HG03457 (cell line): ENCODE data around the gene RDH11.
"Not testable (repeated sequence)": the region's sequence is repeated elsewhere in the genome, so short reads cannot be mapped to it uniquely, and the experiment has no call there.

ENCODE experiments used
- ATAC-seq: cut with Tn5 transposase; IDR thresholded peaks from one replicate; pipeline ENCODE4 v1.9.1; 2021; ENCODE audit warnings: moderate number of reproducible peaks; ENCODE audit not compliant: unreplicated experiment

Gene RDH11

GRCh38 chr14:67704484-67705089 lies 9.0 kb upstream of the RDH11 start:
- ATAC-seq = no peak

GRCh38 chr14:67703997-67704396 lies 8.4 kb upstream of the RDH11 start:
- ATAC-seq = no peak

GRCh38 chr14:67701492-67701891 lies 5.9 kb upstream of the RDH11 start, which contains the start of gene RDH12:
Gene RDH12 (plus strand): TSS chr14:67701886. CDS start chr14:67722643, 20,757 bp downstream.
- not testable (repeated sequence) for ATAC-seq

GRCh38 chr14:67698179-67698578 lies 2.6 kb upstream of the RDH11 start:
- ATAC-seq = no peak

GRCh38 chr14:67697006-67697405 lies 1.4 kb upstream of the RDH11 start:
- ATAC-seq = no peak

GRCh38 chr14:67694791-67695393 lies 672 bp downstream of the RDH11 start:
- ATAC-seq = peak; percentile 76

- ATAC-seq = no peak
These were observed 5.6 kb downstream of the RDH11 start for GRCh38 chr14:67690011-67690410.

GRCh38 chr14:67683842-67684241 lies 11.7 kb downstream of the RDH11 start:
- no peak for ATAC-seq

- no peak for ATAC-seq
These were observed 14.6 kb downstream of the RDH11 start for GRCh38 chr14:67680941-67681340.

- ATAC-seq = peak; percentile 61
These were observed 15.4 kb downstream of the RDH11 start for GRCh38 chr14:67680121-67680602.

GRCh38 chr14:67679006-67679405 lies 16.6 kb downstream of the RDH11 start:
- ATAC-seq = no peak

- ATAC-seq = no peak
These were observed 20.4 kb downstream of the RDH11 start for GRCh38 chr14:67675219-67675582.

GRCh38 chr14:67674480-67675218 lies 20.9 kb downstream of the RDH11 start, which contains the start of gene VTI1B:
Gene VTI1B (minus strand): TSS chr14:67674632. CDS start chr14:67674489, 143 bp downstream.
- peak; percentile 79 for ATAC-seq

GRCh38 chr14:67674139-67674479 lies 21.5 kb downstream of the RDH11 start:
- ATAC-seq = peak; percentile 36

GRCh38 chr14:67673451-67673850 lies 22.1 kb downstream of the RDH11 start:
- ATAC-seq = no peak

GRCh38 chr14:67668559-67668958 lies 27.0 kb downstream of the RDH11 start:
- no peak for ATAC-seq

GRCh38 chr14:67666750-67667449 lies 28.7 kb downstream of the RDH11 start:
- no peak for ATAC-seq

- no peak for ATAC-seq
These were observed 29.7 kb downstream of the RDH11 start for GRCh38 chr14:67665868-67666267.

- ATAC-seq = no peak
These were observed 31.9 kb downstream of the RDH11 start for GRCh38 chr14:67663633-67664032.

GRCh38 chr14:67653651-67654280 lies 41.8 kb downstream of the RDH11 start:
- ATAC-seq = no peak

- no peak for ATAC-seq
These were observed 43.4 kb downstream of the RDH11 start for GRCh38 chr14:67652189-67652588.
